GM19397 (cell line): Measurements from ENCODE around the gene WNT5A.

Source experiments
- ATAC-seq: cut with Tn5 transposase; IDR thresholded peaks from one replicate; pipeline ENCODE4 v1.9.1; 2021; ENCODE audit warnings: mild to moderate bottlenecking, moderate library complexity; ENCODE audit not compliant: unreplicated experiment

WNT5A gene

GRCh38 chr3:55482496-55483195 lies 4.5 kb downstream of the WNT5A start:
- ATAC-seq, result no peak

- no peak for ATAC-seq
Observed at GRCh38 chr3:55481744-55482495, 5.2 kb downstream of the WNT5A start.

- no peak for ATAC-seq
Observed at GRCh38 chr3:55480911-55481743, 6.0 kb downstream of the WNT5A start.

- ATAC-seq, result no peak
Observed at GRCh38 chr3:55477306-55478303, 9.5 kb downstream of the WNT5A start.

GRCh38 chr3:55476515-55476914 lies 10.6 kb downstream of the WNT5A start:
- ATAC-seq, result no peak

- ATAC-seq, result no peak
Observed at GRCh38 chr3:55474213-55474632, 12.9 kb downstream of the WNT5A start.

GRCh38 chr3:55473788-55474187 lies 13.3 kb downstream of the WNT5A start:
- ATAC-seq, result no peak

GRCh38 chr3:55471522-55472280 lies 15.4 kb downstream of the WNT5A start:
- no peak for ATAC-seq

GRCh38 chr3:55471084-55471483 lies 16.0 kb downstream of the WNT5A start:
- ATAC-seq, result no peak

GRCh38 chr3:55469957-55470526 lies 17.1 kb downstream of the WNT5A start:
- ATAC-seq, result no peak

GRCh38 chr3:55468251-55468650 lies 18.9 kb downstream of the WNT5A start:
- ATAC-seq, result no peak

GRCh38 chr3:55467099-55467498 lies 20.0 kb downstream of the WNT5A start:
- ATAC-seq, result no peak

GRCh38 chr3:55466526-55466925 lies 20.6 kb downstream of the WNT5A start:
- ATAC-seq, result no peak

- no peak for ATAC-seq
Observed at GRCh38 chr3:55461896-55462295, 25.2 kb downstream of the WNT5A start.

- ATAC-seq, result no peak
Observed at GRCh38 chr3:55459838-55460237, 27.3 kb downstream of the WNT5A start.

GRCh38 chr3:55458181-55458790 lies 28.8 kb downstream of the WNT5A start:
- no peak for ATAC-seq

- ATAC-seq, result no peak
Observed at GRCh38 chr3:55455915-55456314, 31.2 kb downstream of the WNT5A start.

- no peak for ATAC-seq
Observed at GRCh38 chr3:55454611-55455010, 32.5 kb downstream of the WNT5A start.
